GM12872 (cell line): ENCODE results near the gene SLC22A23.

Experiments used
- TF ChIP-seq, protein P1 (sequence below): IDR thresholded peaks from 3 replicates; pipeline ENCODE4 v1.5.1; 2011; ENCODE audit warnings: low read depth, mild to moderate bottlenecking, low read length, moderate library complexity; ENCODE audit not compliant: insufficient read depth

Gene SLC22A23

DNA sequence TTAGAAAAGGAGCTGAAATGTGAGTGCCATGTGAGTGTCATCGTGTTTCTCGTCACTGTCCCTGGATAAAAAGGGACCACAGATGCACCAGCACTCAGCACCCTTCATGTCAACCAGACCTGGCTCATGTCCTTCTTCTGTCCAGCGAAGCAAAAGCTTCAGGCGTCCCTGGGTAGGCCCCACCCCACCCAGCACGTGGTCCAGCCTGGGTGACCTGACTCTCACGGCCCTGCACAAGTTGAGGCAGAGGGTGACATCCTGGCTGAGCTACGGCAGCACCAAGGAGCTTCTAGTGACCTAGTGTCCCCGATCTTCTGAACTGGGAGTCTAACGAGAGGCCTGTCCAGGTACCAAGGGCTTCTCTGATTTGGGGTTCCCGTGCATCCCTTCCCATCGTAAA, 160.3 kb downstream of the SLC22A23 start:
- TF ChIP-seq, protein P1, sequence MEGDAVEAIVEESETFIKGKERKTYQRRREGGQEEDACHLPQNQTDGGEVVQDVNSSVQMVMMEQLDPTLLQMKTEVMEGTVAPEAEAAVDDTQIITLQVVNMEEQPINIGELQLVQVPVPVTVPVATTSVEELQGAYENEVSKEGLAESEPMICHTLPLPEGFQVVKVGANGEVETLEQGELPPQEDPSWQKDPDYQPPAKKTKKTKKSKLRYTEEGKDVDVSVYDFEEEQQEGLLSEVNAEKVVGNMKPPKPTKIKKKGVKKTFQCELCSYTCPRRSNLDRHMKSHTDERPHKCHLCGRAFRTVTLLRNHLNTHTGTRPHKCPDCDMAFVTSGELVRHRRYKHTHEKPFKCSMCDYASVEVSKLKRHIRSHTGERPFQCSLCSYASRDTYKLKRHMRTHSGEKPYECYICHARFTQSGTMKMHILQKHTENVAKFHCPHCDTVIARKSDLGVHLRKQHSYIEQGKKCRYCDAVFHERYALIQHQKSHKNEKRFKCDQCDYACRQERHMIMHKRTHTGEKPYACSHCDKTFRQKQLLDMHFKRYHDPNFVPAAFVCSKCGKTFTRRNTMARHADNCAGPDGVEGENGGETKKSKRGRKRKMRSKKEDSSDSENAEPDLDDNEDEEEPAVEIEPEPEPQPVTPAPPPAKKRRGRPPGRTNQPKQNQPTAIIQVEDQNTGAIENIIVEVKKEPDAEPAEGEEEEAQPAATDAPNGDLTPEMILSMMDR: no peak

DNA sequence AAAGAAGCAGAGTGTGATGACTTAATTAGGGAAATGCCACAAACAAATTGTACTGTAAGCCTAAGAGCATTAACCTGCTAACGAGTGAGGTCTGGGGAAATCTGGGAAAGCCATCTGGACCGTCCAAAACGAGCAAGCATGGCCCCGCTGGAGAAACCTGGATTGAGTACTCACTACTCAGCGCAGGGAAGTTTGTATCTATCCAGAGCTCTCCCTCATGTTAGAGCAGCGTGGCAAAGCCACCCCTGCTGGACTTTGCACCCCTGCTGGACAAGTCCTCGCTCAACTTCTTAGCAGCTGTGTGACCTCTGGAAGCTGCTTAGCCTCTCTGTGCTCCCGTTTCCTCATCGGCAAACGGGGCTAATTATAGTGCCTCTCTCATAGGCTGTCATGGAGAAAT, 160.8 kb downstream of the SLC22A23 start:
- TF ChIP-seq, protein P1: no peak

DNA sequence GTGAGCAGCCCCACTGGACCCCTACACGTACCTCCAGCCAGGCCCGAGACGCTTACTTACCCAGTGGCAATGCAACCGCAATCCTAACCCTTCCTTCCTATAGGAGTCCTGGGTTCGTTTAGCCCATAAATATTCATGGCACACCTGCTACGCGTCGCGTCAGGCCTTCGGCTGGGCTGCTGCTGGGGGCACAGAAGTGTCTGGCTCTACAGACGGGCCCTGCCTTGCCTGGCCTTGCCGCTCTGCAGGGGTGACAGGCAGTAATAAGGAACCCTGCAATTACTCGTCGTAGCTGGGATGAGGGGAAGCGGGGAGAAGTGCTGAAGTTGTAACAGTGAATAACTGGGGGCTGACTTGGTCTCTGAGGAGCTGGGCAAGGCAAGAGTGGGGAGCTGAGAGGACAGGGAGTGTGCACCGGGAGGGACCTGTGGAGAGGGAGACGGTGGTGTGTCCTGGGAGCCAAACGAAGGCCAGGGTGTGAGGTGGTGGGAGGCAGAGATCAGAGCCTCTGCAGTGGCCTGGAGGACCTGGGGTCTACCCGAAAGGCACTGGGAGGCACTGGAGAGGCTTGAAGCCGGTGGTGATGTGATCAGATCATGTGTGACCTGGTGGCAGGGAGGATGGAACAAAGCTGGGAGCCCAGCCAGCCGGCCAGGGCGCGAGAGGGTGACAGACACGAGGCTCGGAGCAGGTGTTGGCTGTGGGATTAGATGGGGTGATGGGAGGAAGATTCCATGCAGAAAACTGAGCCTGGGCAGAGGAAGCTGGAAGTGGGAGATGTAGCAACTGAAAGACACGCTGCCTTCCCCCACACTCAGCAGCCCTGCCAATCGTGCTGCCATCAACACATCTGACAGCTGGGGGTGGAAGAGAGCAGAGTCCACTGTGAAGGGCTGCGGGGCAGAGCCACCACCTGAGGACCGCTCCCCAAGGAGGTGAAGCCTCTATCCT, 161.7 kb downstream of the SLC22A23 start:
- TF ChIP-seq, protein P1: no peak

DNA sequence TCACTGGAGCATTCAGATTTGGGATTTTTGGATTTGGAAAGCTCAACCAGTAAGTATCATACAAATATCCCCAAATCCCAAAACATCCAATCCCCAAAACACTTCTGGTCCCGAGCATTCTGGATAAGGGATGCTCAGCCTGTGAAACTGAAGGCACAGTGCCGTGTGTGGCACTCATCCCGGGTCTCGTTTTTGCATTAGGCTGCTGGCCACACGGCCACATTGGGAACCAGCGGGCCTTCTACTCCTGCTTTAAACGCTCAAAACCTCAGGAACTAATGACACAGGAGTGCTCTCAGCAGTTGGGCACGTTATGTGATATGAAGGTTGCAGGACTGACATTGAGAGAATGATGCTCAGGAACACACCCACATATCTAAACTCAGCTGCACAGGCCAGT, 162.5 kb downstream of the SLC22A23 start:
- TF ChIP-seq, protein P1: no peak

DNA sequence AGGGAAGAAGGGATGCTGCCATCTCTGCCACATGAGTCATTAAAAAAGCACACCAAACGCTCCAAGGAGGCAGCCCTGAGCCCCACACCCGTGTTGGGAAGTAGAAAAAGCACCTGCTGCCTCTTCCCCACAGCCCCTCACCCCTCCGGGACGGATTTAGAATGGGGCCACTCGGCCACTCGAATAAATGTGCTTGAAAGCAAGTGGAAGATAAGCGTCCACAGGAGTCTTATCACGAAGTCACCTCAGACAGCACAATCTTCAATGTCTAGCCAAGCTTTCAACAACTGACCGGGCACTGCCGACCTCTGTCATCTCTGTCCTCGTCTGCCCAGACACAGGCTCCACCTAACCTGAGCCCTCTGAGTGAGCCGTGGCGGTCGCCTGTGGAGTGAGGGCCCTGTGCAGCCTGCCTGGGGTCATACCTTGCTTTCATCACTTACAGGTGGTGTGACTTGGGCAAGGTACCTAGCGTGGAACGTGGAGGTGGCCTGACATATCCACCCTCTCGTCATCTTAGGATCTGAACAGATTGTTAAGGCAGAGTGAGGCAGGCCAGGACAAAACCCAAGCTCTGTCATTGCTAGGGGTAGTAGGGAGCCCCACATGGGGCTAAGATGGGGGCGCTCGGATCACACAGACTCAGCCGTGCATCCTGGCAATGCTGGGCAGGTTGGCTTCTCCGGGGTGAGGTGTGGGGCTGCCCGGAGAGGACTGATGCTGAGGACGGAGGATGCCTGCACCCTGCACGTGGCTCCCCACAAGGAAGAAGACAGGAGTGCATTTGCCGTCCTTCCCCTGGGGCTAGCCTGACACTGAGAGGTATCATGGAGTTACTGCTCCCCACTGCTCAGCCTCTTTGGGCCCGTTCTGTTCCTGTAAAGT, 163.3 kb downstream of the SLC22A23 start:
- TF ChIP-seq, protein P1: no peak

DNA sequence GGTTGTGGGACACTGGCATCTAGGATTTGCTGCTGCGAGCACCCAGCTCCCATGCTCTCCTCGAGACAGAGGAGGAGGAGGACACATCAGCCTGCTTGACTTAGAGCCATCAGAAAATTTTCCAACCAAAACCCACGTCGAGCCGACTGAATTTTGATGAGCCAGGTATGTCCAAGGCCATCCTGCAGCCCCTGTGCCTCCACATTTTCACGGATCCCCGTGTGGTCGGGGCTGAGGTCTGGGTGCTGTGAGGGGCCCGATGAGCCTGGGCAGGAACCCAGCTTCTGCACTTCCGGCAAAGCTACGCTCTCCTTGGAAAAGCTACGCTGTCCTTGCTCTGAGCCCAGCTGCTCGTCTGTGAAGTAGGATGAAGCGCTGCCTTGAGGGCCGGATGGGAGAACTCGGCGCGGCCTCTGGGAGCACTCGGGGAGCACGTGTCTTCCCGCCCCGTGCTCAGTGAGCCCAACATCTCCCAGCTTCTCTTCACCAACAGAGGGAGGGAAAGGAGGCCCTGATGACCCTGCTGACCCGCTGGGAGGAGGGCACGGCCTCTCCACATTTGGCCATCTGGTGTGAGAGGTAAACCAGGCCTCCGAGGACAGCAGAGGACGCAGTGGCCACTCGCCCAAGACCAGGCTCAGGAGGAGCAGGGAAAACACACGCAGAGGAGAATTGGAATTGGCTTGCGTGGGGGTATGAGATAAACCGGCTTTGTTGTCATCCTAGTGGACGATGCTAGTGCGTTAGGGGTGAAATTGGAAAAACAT, 164.2 kb downstream of the SLC22A23 start:
- TF ChIP-seq, protein P1: no peak
